ENCODE measurements around the gene ESAM. TPM values are rescaled to one million over a fixed set of nuclear protein-coding genes. Genes with fewer than 3 reads are reported as not detected.

The ESAM gene
- total RNA-seq, 1 experiment from 2014 or later = 0.10 TPM

DNA sequence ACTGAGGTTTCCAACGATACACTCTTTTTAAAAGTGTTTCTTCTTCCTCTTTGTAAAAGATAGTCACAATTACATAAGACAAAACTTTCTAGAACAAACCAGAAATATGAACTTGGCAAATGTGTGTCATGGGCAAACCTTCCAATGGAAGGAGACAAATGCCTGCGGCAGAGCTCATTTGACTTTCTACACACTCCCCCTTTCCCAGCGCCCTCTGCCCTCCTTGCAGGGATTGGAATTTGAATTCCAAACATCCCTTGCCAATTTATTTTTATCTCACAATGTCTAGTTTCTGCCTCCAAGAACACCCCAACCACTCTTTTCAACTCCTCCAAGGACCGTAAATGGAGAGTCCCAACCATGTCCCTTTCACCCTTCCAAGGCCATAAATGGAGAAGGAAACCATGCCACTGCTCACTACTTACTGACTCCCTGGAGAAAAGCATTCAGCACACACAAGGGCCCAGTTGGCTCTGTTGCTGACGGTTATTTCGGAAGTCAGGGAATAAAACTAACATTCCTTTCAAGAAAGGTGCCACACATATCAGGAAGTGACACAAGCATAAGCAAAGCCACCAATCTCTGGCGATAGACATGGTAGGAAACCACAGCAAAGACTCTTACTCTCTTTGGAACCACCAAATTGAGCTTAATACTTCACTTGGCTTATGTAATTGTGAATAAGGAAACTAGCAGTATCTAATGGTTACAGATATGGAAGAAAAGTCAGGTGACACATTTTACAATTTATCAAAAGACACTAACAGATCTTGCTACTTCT, 15.0 kb upstream of the ESAM start:
- no peak for DNase-seq (ENCODE audit: low spot score)

- peak; percentile 56 for DNase-seq (ENCODE audit: low spot score)
These were observed 8.9 kb upstream of the ESAM start for GRCh38 chr11:124770959-124771358.

- peak; percentile 79 for DNase-seq (ENCODE audit: low spot score)
These were observed 8.0 kb upstream of the ESAM start for GRCh38 chr11:124769806-124770774.

GRCh38 chr11:124768914-124769313, 6.8 kb upstream of the ESAM start:
- no peak for DNase-seq (ENCODE audit: low spot score)

DNA sequence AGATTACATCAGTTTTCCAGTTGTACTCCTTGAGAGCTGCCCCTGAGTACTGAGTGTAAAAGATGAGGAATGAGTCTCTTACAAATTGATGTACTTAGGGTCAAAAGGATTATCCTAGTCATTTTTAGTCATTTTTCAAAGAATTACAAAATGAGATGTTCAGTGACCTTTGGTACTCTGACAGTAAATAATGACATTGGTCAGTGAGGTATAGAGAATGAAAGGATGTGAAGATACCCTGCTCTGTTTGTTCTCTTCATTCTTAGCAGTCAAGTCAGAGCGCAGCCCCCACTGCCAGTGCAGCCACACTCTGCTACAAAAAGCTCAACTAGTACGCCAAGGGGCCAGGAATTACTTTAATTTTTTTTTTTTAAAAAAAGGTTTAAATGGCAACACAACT, 4.1 kb upstream of the ESAM start:
- DNase-seq (ENCODE audit: low spot score) = no peak

DNA sequence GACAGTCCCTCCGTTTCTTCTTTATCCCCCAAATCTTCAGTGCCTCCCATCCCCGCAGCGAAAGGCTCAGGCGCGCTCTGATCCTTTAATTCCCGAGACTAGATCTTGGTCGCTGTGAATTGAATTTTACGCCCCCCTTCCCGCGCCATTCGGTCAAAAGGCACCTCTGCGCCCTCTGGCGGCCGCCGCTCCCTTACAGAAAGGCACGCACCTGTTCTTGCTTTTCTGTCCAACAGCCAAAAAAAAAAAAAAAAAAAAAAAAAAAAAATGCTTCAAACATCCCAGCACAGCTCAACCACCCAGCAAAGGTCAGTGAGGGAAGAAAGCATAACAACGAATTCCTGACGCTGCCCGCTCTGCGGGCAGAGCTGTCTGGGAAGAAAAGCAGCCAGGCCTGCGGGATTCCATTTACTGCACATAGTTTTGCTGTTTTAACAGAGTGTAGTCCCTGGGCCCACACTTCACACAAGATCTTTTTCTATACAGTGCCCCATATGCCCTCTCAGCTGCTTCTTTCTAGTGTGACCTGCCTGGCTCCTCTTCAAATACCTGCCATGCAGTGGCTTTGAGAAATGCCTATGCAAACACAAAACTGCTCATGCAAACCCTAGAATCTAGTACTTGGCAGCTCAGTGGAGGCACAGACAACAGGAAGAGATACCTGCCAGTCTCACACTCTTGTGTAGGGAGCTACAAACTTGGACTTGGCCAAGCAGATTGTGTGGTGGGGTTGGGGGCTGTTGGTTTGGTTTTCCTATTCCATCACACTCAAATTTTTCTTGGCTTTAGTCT, 1.3 kb upstream of the ESAM start:
- DNase-seq (ENCODE audit: low spot score) = peak; percentile 21

DNA sequence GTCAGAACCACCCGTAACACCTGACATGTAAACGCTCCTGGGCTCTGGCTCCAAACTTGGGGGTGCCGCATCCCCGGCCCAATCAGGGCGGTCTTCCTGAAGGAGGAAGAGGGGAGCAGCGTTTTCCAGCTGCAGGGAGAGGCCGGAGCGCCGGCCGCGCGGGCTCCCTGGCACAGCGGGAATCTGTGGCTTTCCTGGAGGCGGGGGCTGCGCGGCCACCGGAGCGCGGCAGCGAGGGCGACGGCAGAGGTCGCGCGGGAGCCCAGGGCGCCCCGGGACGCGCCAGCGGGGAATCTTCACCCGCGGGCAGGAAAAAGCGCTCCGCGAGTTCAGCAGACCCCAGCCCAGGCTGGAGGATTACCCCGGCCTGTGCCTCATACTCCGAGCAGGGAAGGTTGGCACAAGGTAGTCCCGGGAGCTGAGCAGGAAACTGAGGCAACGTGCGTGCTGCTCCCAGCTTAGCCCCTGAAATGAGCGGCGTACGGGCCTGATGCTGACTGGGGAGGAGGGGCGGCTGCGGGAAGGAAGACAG, 600 bp upstream of the ESAM start:
- DNase-seq (ENCODE audit: low spot score) = no peak

- no peak for DNase-seq (ENCODE audit: low spot score)
These were observed 587 bp downstream of the ESAM start for GRCh38 chr11:124761301-124762104.

DNA sequence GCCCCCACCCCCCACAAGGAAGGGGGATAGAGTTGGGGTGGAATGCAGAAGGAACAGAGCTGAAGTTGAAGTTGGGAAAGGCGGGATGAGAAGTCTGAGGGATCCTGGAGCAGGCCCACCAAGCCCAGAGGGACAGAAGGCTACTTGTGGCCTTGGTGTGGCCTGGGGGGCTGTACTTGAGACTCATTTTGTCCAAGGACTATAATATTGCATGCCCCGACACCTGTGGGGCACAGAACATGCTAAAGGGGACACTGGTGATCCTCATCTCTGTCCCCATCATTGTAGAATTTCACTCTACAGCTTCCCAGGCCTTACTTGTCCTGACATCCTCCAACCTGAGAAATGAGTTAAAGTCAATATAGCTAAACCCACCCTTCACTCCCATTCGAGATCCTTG, 1.3 kb downstream of the ESAM start:
- no peak for DNase-seq (ENCODE audit: low spot score)

GRCh38 chr11:124760205-124760652, 1.9 kb downstream of the ESAM start:
- no peak for DNase-seq (ENCODE audit: low spot score)

DNA sequence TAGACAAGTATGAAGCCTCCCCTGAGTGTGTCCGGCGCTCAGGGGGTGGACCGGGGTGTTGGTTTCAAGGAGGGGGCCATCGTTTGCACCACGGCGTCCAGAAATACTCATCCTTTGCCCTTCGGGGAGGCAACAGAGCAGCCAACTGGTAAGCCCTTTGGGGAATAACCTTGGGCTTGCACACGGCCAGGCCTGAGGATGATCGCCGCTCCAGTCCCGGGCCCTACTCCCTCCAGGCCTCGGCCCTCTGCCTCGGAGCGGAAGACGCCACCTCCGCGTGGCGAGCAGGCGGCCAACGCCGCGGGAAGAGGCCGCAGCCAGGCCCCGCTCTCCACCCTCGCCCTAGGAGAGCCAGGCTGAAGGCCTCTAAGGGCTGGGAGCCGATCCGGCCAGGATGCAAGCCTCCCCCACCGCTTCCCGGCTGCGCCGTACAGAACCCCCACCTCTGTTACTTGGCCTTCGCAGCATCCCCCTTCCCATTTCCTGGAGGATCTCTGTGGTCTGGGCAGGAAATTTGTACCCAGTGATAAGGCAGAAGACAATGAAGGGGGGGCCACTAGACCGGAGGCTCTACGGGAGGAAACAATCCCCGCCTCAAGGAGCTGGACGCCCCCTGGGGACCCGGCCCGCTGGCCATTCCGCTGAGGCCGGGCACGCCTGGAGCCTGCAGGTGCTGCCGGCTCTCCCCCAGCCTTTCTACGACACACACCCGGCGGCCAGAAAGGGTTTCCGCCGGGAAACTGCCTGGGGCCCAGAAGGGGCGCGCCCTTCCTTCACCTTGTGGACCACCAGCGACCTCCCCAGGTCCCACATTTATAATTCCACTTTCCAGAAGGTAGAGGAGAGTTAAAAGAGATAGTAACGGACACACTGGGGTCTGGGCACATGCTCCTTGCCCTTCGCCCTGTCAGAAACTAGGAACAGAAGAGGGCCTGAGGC, 2.6 kb downstream of the ESAM start:
- DNase-seq (ENCODE audit: low spot score) = no peak

GRCh38 chr11:124758355-124759265, 3.5 kb downstream of the ESAM start:
- DNase-seq (ENCODE audit: low spot score) = no peak

- DNase-seq (ENCODE audit: low spot score) = no peak
These were observed 4.8 kb downstream of the ESAM start for GRCh38 chr11:124757320-124757719.

GRCh38 chr11:124756753-124757227, 5.3 kb downstream of the ESAM start:
- no peak for DNase-seq (ENCODE audit: low spot score)

GRCh38 chr11:124756033-124756752, 5.9 kb downstream of the ESAM start:
- DNase-seq (ENCODE audit: low spot score) = no peak

GRCh38 chr11:124754710-124755109, 7.4 kb downstream of the ESAM start:
- no peak for DNase-seq (ENCODE audit: low spot score)

DNA sequence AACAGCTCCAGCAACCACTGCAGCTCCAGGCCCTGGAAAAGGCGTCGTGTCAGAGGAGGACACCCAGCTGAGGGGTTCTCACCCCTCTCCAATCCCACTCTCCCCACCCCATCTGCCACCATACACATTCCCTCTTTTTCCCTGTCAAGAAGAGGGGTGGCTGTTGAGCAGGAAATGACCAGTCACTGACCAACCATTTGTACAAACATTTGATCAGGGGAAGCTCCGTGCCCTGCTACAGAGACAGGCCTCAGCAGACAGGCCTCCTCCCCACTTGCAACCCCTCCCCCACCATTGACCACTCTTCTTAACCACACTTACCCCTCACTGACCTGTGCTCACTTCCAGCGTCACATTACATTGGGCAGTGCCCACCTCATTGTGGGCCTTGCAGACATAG, 7.8 kb downstream of the ESAM start:
- no peak for DNase-seq (ENCODE audit: low spot score)

DNA sequence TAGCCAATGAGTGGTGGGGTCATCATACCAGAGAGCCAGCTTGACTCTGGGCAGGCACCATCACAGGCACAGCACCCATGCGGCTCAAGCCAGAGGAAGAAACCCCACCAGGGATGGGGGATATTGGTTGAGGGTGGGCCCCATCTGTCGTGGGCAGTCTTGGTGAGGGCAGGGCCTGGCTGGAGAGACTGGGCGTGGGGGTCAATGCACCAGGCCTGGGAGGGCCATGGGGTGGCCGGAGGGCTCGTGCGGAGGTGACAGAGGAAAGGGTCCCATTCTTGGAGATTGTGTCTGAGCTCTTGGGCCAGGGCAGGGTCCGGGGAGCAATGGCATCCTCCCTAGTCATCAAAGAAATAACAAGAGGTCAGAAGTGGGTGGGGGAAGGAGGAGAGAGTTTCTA, 8.5 kb downstream of the ESAM start:
- DNase-seq (ENCODE audit: low spot score) = no peak

All from A172 (cell line).